ENCODE data around the gene NSD1.

NSD1 gene

DNA sequence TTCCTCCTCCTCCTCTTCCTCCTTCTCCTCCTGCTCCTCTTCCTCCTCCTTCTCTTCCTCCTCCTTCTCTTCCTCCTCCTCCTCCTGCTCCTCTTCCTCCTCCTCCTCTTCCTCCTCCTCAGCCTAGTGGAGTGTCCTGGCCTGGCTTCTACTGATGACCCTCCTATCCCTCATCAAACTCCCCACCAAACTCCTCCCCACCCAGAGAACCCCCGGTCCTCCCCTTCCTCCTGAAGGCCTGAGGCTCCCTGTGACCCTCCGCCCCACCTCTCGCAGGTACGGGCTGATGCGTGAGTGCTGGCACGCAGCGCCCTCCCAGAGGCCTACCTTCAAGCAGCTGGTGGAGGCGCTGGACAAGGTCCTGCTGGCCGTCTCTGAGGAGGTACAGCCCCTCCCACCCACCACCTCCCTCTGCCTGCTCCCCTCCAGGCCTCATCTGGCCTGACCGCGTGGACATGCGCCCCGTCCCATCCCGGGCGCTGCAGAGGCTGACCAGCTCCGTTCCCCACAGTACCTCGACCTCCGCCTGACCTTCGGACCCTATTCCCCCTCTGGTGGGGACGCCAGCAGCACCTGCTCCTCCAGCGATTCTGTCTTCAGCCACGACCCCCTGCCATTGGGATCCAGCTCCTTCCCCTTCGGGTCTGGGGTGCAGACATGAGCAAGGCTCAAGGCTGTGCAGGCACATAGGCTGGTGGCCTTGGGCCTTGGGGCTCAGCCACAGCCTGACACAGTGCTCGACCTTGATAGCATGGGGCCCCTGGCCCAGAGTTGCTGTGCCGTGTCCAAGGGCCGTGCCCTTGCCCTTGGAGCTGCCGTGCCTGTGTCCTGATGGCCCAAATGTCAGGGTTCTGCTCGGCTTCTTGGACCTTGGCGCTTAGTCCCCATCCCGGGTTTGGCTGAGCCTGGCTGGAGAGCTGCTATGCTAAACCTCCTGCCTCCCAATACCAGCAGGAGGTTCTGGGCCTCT, 36.3 kb upstream of the NSD1 start:
- no peak for DNase-seq

- no peak for DNase-seq
Observed at GRCh38 chr5:177098120-177098469, 35.5 kb upstream of the NSD1 start.

- no peak for DNase-seq
Observed at GRCh38 chr5:177098470-177099141, 35.0 kb upstream of the NSD1 start.

DNA sequence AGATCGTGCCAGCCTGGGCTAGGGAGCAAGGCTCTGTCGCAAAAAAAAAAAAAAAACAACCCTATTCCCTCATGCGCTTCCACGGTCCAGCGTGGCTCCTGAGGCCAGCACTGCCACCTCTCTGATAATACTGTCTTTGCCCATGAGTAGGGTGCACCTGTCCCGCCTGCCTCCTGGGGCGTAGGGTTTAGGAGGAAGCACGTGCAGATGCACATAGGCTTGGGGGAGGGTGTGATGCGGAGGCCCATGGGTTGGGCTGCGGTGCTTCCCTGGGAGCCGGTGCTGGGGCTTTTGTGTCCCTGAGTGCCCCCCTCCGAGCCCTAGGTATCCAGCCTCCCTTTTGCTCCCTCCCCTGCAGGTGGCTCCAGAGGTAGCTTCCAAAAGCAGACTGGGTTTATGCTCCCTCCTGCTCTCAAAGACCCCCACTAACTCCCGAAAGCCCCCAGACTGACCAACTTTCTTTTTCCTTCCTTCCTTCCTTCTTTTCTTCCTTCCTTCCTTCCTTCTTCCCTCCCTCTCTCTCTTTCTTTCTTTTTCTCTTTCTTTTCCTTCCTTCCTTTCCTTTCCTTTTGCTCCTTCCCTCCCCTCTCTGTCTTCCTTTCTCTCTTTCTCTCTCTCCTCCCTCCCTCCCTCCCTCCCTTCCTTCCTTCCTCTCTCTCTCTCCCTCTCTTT, 34.0 kb upstream of the NSD1 start:
- DNase-seq, result no peak

DNA sequence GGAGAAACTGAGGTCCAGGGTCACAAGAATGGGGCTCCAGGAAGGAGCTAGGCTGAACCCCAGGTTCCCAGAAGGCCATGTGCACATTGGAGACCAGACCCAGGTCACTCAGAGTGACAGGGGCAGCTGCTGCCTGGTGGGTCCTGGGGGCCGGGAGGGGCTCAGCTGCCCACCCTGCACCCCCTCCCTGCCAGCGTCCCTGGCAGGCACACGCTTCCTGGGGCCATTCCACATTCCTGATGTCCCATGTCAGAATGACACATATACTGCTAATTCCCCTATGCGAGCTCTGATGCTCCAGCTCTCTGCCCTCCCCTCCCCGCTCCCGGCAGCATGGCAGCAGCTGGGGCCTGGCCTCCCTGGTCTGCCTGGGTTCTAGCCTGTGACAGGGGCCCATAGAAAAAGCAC, 32.9 kb upstream of the NSD1 start:
- DNase-seq, result no peak

- no peak for DNase-seq
Observed at GRCh38 chr5:177103523-177104253, 29.9 kb upstream of the NSD1 start.

- DNase-seq, result no peak
Observed at GRCh38 chr5:177105691-177106476, 27.7 kb upstream of the NSD1 start.

GRCh38 chr5:177107159-177107558, 26.4 kb upstream of the NSD1 start:
- DNase-seq, result no peak

GRCh38 chr5:177109810-177110209, 23.8 kb upstream of the NSD1 start:
- DNase-seq, result no peak

- peak; percentile 36 for DNase-seq
Observed at GRCh38 chr5:177111720-177112394, 21.7 kb upstream of the NSD1 start.

DNA sequence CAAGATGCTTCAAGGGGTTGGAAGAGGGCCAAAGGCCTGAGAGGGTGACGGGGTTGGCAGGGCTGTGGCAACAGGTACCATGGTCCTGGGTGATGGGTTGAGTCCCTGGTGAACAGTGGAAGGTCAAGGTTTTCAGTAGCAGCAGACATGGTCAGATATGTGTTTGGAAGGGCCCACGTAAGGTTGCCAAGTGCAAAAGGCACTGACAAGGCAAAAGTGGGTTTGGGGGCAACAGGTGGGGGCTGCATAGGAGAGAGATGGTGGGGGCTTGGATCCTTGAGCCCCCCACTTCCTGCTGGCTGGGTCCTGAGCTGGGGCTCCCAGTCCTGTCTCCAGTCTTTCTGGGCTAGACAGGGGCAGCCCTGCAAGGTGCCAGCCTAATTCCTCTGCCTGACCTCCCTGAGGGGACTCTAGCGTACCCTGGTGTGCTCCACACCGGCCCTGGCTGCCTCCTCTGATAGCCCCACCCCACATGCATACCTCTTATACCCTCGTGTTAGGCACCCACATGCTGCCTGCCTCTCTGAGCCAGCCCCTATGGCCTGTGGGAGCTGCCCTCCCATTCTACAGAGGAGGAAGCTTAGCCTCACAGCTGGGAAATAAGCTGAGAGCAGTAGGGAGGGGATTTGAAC, 20.9 kb upstream of the NSD1 start:
- DNase-seq, result no peak

- peak; percentile 67 for DNase-seq
Observed at GRCh38 chr5:177113566-177114424, 19.8 kb upstream of the NSD1 start.

DNA sequence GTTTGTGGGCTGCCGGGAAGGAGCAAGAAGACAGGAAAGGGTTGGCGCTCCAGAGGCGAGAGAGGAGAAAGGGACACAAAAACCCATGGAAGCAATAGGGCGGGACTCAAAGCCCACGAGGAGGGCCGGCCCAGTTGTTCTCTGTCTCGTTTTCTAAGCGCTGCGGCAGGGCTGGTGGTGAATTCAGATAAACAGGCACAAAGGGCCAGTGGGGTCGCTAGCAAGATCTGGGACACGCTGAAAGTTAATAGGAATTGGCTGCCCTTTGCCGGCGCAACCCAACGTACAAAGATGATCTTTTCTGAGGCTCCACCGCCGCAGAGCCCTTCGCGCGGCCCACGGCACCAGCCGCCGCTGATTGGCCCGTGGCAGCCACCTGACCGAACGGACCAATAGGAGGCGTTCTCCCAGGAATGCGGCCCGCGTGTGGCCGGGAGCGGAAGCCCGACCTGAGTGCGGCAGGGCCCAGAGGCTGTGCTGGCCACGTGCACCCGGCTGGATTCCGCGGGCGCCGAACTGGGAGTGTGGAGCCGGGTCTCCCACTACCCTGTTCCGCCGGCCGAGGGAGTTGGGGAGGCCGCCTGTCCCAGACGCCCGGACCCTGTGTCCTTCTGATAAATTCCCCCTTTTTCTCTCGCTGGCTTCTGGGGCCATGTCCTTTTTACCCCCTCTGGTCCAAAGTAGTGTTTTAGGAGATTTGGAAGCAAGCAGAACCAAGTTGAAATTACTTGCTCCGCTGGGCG, 16.8 kb upstream of the NSD1 start:
- peak; percentile 72 for DNase-seq

DNA sequence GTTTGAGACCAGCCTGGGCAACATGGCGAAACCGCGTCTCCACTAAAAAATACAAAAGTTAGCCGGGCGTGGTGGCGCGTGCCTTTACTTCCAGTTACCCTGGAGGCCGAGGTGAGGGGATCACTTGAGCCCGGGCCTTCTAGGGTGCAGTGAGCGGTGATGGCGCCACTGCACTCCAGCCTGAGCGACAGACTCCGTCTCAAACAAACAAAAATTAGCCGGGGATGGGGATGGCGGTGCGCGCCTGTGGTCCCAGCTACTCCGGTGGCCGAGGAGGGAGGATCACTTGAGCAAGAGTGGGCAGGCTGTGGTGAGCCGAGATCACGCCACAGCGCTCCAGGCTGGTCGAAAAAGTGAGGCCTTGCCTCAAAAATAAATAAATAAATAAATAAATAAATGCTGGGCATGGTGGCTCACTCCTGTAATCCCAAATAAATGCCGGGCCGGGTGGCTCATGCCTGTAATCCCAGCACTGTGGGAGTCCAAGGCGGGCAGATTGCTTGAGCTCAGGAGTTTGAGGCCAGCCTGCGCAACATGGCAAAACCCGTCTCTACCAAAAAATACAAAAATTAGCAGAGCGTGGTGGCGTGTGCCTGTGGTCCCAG, 16.0 kb upstream of the NSD1 start:
- DNase-seq, result no peak

DNA sequence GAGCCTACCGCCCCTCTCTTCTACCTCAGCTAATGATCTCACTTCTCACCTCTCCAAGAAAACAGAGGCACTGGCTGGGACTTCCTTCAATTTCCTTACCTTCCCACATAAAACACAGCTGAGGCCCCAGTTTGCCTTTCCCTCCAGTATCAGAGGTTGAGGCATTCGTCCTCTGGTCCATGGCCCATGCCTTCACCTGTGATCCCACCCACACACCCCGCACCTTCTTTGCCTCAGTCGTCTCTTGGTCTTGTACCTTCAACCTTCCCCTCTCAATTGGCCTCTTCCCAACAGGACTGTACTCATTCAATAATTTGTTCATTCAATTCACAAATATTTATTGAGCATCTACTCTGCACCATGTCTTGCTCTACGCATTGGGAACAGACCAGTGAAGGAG, 11.0 kb upstream of the NSD1 start:
- no peak for DNase-seq

GRCh38 chr5:177123789-177124485, 9.6 kb upstream of the NSD1 start:
- no peak for DNase-seq

GRCh38 chr5:177124486-177124991, 9.0 kb upstream of the NSD1 start:
- DNase-seq, result no peak

- DNase-seq, result no peak
Observed at GRCh38 chr5:177126771-177127170, 6.8 kb upstream of the NSD1 start.

Measured in activated effector memory CD4-positive, alpha-beta T cell treated with Interleukin-2 at 50 U/mL for 16 hours (primary cell).